SK-N-MC (cell line): ENCODE results near the gene SH3PXD2A.

Experiments
- DNase-seq: peaks from one replicate; pipeline ENCODE4 v3.0.0-alpha.2; 2011; ENCODE audit warnings: low read depth, low spot score
- H3K27ac ChIP-seq: fragments of 200-600 bp; sonication (generic); 2 replicates; pipeline ENCODE4 v1.5.1; 2016; ENCODE audit warnings: mixed run types
- H3K36me3 ChIP-seq: fragments of 200-600 bp; sonication (generic); 2 replicates; pipeline ENCODE4 v1.6.1; 2017; ENCODE audit warnings: antibody characterized with exemption, low read length, mixed read lengths; ENCODE audit not compliant: insufficient read depth
- H3K4me3 ChIP-seq: fragments of 200-600 bp; sonication (generic); 2 replicates; pipeline ENCODE4 v1.5.1; 2016
- H3K9ac ChIP-seq: fragments of 200-600 bp; sonication (generic); 2 replicates; pipeline ENCODE4 v1.8.0; 2017; ENCODE audit warnings: mixed run types, mixed read lengths; ENCODE audit not compliant: insufficient read length
- H3K9me3 ChIP-seq: fragments of 200-600 bp; sonication (generic); 2 replicates; pipeline ENCODE4 v1.6.1; 2017; ENCODE audit warnings: low read depth, mild to moderate bottlenecking, antibody characterized with exemption, low read length, moderate library complexity, mixed read lengths
- EZH2 ChIP-seq: fragments of 200-600 bp; sonication (generic); IDR thresholded peaks from one replicate; pipeline ENCODE4 v1.6.1; 2017; ENCODE audit warnings: antibody characterized with exemption
- FOXP2 ChIP-seq: optimal IDR thresholded peaks from 2 replicates; pipeline ENCODE3; 2011; ENCODE audit warnings: mild to moderate bottlenecking, moderate library complexity; ENCODE audit not compliant: insufficient read depth; ENCODE audit errors: extremely low read length, control extremely low read depth
- POLR2AphosphoS5 ChIP-seq: IDR thresholded peaks from 2 replicates; pipeline ENCODE4 v1.6.1; 2012; ENCODE audit warnings: mild to moderate bottlenecking, low read depth, low read length, borderline replicate concordance

SH3PXD2A gene

DNA sequence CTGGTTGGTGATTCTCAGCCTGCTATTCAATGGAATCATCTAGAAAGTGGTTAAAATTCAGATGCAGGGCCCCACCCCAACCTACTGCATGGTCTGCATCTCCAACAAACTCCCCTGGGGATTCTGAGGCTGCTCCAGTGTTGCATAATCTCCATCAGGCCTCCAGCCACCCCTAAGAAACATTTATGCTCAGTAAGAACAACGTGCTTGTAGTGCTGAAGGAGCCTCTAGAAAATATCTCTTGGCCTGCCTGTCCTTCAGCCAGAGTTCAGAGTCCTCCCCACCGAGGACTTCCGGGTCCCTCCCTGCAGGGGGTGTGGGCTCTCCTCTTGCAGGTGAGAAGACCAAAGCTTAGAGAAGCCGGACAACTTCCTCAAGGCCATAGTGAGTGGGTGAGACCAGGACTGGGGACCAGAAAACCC is 159.8 kb downstream of the SH3PXD2A start:
- TF ChIP-seq POLR2AphosphoS5 (no peak), EZH2 (no peak), FOXP2 (no peak)
- no peak for DNase-seq
- Histone ChIP-seq H3K9me3 (no peaks in the 10 kb centered on the region), H3K4me3 (no peak overlapping the region), H3K27ac (no peak overlapping the region), H3K9ac (no peak overlapping the region), H3K36me3 (no peaks in the 10 kb centered on the region)

DNA sequence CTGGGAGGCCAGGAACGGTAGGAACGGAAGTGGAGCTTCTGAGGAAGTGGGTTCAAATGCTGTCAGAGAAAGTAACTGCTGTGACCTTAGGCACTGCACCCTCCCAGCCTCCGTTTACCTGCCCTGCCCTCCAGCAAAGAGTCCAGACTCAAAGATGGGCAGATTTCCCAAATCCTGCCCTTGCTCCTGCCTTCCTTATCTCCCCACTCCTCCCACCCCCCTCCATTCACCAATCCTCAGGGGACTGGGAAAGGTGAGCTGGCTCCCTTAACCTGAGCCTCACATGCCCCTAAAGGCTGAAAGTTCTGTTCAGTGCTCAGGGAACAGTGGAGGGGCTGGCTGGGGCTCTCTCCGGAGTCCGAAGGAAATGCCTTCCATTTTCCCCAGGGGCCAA is 161.6 kb downstream of the SH3PXD2A start:
- no peak for TF ChIP-seq POLR2AphosphoS5
- TF ChIP-seq EZH2: no peak
- no peak for TF ChIP-seq FOXP2
- no peak for DNase-seq
- no peak overlapping the region for H3K4me3 ChIP-seq
- no peaks in the 10 kb centered on the region for H3K36me3 ChIP-seq
- H3K9me3 ChIP-seq: no peaks in the 10 kb centered on the region
- H3K27ac ChIP-seq: no peak overlapping the region
- no peak overlapping the region for H3K9ac ChIP-seq

DNA sequence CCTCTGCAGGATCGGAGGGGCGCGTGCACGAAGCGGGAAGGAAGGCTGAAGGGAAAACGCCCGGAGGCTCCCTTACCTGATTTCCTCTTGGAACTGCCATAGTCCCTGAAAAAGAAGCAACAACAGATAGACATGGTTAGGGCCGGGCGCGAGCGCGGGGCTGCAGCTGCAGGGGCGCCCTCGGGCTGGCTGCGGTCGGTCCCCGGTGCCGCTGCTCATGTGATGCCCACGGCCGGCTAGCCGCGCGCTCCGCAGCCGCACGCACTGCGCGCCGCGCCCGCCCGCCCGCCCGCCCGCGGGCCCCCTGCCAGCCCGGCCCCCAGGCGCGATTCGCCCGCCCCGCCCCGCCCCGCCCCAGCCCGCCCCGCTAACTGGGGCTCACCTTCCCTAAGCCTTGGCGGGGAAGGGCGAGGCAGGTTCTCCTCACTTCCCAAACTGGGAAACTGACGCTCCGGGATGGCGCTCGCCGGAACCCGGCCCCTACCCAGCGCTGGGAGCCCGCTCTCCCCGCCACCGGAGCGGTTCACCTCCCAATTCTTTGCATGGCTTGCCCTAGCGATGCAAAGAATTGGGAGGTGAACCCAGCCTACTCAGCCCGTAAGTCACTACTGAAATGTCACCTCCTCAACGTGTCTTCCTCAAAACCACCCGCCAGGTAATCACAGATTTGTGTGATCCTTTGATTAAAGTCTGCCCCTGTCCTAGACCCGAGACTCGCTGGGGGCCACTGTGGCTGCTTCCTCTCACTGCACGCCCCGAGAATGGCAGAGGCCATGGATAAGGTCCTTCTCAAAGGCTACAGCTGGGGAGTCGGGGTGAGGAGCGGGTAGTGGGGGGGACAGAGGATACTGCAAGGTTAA is 162.2 kb downstream of the SH3PXD2A start:
- Histone ChIP-seq H3K27ac (no peak overlapping the region), H3K9ac (no peak overlapping the region), H3K4me3 (peak overlapping the region; percentile 33; the same call in 1 of the 2 replicates), H3K9me3 (no peaks in the 10 kb centered on the region), H3K36me3 (no peaks in the 10 kb centered on the region)
- no peak for DNase-seq
- TF ChIP-seq FOXP2 (no peak), POLR2AphosphoS5 (no peak), EZH2 (no peak)

DNA sequence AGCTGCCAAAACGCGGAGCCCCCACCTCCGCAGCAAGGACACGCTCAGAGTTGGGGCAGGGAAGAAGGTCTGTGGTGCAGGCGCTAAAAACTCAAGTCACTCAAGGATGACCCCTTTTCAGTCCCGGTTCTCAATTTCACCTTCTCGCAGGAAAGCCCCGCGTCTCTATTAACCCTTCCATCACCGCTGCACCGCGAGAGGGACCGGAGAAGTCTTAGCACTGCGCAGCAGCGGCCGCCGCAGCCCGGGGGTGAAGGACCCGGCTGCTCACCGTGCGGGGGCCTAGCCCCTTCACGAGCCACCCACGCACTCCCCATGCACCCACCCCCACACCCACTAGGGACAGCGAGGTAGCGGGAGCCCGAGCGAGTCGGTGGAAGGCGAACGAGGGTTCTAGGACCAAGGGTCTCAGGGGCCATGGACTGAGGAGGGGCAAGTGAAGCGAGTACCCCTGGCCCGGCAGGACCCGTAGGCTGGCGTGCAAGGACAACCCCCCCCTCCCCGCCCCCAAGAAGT is 162.9 kb downstream of the SH3PXD2A start:
- Histone ChIP-seq H3K36me3 (no peaks in the 10 kb centered on the region), H3K9me3 (no peaks in the 10 kb centered on the region), H3K9ac (no peak overlapping the region), H3K27ac (no peak overlapping the region), H3K4me3 (no peak overlapping the region; the same call in 1 of the 2 replicates)
- no peak for DNase-seq
- no peak for TF ChIP-seq EZH2
- TF ChIP-seq POLR2AphosphoS5: no peak
- no peak for TF ChIP-seq FOXP2

DNA sequence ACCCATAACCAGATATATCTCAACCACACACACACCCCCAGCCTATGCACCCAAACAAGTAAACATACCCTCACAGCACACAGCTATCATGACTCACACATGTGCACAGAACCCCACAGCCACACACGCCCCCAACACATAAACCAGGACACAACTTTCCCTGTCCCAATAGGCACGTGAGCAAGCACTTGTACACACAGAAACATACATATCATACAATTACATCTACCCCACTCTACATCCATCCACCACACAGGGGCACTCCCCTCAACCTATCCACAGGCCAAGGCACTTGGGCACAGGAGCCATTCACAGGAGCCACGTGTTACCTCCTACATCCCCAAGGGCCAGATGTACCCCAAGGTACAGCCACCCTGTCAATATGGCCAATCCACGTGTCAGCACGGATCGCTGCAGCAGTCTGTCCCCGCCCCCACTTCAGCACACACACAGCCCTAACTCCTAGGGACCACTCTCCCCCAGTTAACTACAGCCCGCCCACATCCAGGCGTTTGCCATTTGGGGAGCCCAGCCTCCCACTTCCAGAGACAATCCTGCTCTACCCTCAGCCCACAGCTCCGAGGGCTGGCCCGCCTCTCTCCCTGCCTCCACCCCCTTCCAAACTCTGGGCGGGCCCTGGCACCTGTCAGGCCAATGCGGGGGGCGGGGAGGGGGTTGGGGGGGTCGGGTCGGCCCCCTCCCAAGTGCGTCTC is 163.5 kb downstream of the SH3PXD2A start:
- no peak overlapping the region for H3K27ac ChIP-seq
- H3K9ac ChIP-seq: no peak overlapping the region
- H3K4me3 ChIP-seq: no peak overlapping the region
- H3K9me3 ChIP-seq: no peaks in the 10 kb centered on the region
- DNase-seq: no peak
- TF ChIP-seq POLR2AphosphoS5: no peak
- no peaks in the 10 kb centered on the region for H3K36me3 ChIP-seq

DNA sequence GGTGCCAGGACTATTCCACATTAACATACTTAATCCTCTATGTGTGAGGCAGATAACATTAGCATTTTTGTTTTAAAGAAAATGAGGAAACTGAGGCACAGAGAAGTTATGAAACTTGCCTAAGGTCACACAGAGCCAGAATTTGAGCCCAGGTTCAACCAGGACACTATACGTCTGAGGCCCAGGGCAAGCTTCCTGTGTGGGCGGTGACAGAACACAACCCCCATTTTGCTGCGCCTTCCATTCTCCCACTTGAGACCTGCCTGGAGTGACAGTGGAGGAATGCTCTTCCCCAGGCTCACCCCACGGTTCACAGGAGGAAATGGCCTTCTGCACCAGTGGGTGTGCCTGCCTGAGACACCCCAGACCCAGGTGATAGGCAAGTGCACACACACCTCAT is 164.1 kb downstream of the SH3PXD2A start:
- Histone ChIP-seq H3K27ac (no peak overlapping the region), H3K9ac (no peak overlapping the region), H3K9me3 (no peaks in the 10 kb centered on the region), H3K4me3 (no peak overlapping the region), H3K36me3 (no peaks in the 10 kb centered on the region)
- TF ChIP-seq EZH2 (no peak), POLR2AphosphoS5 (no peak), FOXP2 (no peak)
- DNase-seq: no peak

DNA sequence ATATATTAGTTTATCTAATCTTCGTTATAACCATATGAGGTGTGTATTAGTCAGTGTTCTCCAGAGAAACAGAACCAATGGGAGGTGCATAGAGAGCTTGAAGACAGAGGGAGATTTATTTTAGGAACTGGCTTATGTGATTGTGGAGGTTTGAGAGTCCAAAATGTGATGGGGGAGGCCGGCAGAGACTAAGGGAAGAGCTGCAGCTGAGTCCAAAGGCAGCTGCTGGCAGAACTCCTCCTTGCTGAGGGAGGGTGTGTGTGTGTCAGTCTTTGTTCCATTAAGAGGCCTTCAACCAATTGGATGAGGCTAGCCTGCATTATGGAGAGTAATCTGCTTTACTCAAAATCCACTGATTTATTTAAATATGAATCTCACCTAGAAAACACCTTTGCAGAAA is 165.1 kb downstream of the SH3PXD2A start:
- H3K9me3 ChIP-seq: no peaks in the 10 kb centered on the region
- H3K36me3 ChIP-seq: no peaks in the 10 kb centered on the region
- no peak for DNase-seq
- TF ChIP-seq POLR2AphosphoS5 (no peak), EZH2 (no peak), FOXP2 (no peak)
- H3K27ac ChIP-seq: no peak overlapping the region
- H3K9ac ChIP-seq: no peak overlapping the region
- H3K4me3 ChIP-seq: no peak overlapping the region

DNA sequence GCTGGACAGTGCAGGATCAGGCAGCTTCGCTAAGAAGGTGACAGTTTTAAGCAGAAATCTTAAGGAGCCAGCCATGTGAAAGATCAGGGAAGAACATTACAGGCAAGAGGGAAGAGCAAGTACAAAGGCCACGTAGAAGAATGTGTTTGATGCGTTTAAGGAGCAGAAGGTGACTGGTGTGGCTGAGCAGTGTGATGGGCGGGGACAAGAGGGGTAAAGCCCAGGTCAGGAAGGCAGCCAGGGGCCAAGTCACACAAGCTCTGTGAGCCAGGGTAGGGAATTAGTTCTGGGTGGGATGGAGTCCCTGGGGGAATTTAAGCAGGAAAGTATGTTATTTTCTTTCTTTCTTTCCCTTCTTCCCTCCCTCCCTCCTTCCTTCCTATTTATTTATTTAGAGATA is 166.9 kb downstream of the SH3PXD2A start:
- H3K9me3 ChIP-seq: no peaks in the 10 kb centered on the region
- H3K9ac ChIP-seq: no peak overlapping the region
- no peak overlapping the region for H3K4me3 ChIP-seq
- no peak for DNase-seq
- H3K36me3 ChIP-seq: no peaks in the 10 kb centered on the region
- TF ChIP-seq POLR2AphosphoS5 (no peak), FOXP2 (no peak), EZH2 (no peak)
- no peak overlapping the region for H3K27ac ChIP-seq
